K562 (cell line): ENCODE results near the gene PSORS1C1. TPM values are rescaled to one million over a fixed set of nuclear protein-coding genes. Genes with fewer than 3 reads are reported as not detected.

Experiments
- BDP1 ChIP-seq: IDR thresholded peaks from 3 replicates; pipeline ENCODE4 v1.6.1; 2011; ENCODE audit not compliant: insufficient read length, insufficient read depth
- HOMEZ ChIP-seq: fragments of 250-450 bp; sonication (Bioruptor Pico); IDR thresholded peaks from 2 replicates; pipeline ENCODE4 v1.4.0; 2020; ENCODE audit warnings: mild to moderate bottlenecking, moderate library complexity
- MECOM ChIP-seq: fragments of 250-450 bp; sonication (Bioruptor Pico); IDR thresholded peaks from 2 replicates; pipeline ENCODE4 v1.8.0; 2022; ENCODE audit warnings: inconsistent platforms
- MTA3 ChIP-seq: fragments of 450-650 bp; formaldehyde crosslinking; IDR thresholded peaks from 2 replicates; pipeline ENCODE4 v1.6.1; 2017; ENCODE audit warnings: mild to moderate bottlenecking, borderline replicate concordance
- MYBL2 ChIP-seq, 2 experiments: fragments of 450-650 bp in 1 of 2; sonication (generic) in 1 of 2; formaldehyde crosslinking in 1 of 2; IDR thresholded peaks; 2 replicates each; pipeline versions ENCODE4 v1.6.1 to v1.8.1; 2017 to 2022; ENCODE audit warnings: borderline replicate concordance in 1 of 2, inconsistent platforms in 1 of 2, low read depth in 1 of 2, mild to moderate bottlenecking in 1 of 2, missing genetic modification reagents in 1 of 2, moderate library complexity in 1 of 2
- NR2F6 ChIP-seq: fragments of 450-650 bp; formaldehyde crosslinking; IDR thresholded peaks from 2 replicates; pipeline ENCODE4 v1.4.0; 2020; ENCODE audit warnings: mild to moderate bottlenecking
- PCBP2 ChIP-seq: fragments of 200-400 bp; formaldehyde crosslinking; IDR thresholded peaks from 2 replicates; pipeline ENCODE4 v1.6.1; 2018; ENCODE audit warnings: low read length, low read depth, mild to moderate bottlenecking, moderate library complexity; ENCODE audit not compliant: poor library complexity, severe bottlenecking
- PHF8 ChIP-seq: fragments of 200-600 bp; sonication (generic); IDR thresholded peaks from 2 replicates; pipeline ENCODE4 v1.6.1; 2012; ENCODE audit warnings: mixed run types, mild to moderate bottlenecking, inconsistent platforms, low read length, moderate library complexity, borderline replicate concordance
- SMARCA5 ChIP-seq: fragments of 450-650 bp; IDR thresholded peaks from 2 replicates; pipeline ENCODE4 v1.6.1; 2016
- SMC3 ChIP-seq: conservative IDR thresholded peaks from 2 replicates; pipeline ENCODE4 v1.6.1; 2011; ENCODE audit warnings: low read depth, low read length, improper control_type of control experiment; ENCODE audit not compliant: insufficient read depth
- SRF ChIP-seq, 2 experiments: fragments of 250-450, 450-650 bp in 1 of 2; sonication (Bioruptor Pico) in 1 of 2; sonication (generic) in 1 of 2; formaldehyde crosslinking; IDR thresholded peaks; 2 replicates each; pipeline versions ENCODE4 v1.5.0 to v1.5.1; 2020 to 2022; ENCODE audit warnings: mild to moderate bottlenecking in 1 of 2, missing genetic modification reagents in 1 of 2
- TCF7L2 ChIP-seq: fragments of 150-350 bp; IDR thresholded peaks from 2 replicates; pipeline ENCODE4 v1.6.1; 2016; ENCODE audit warnings: low read depth, mild to moderate bottlenecking, low read length, moderate library complexity
- ZNF318 ChIP-seq, 2 experiments: fragments of 450-650 bp; IDR thresholded peaks; 2 replicates each; pipeline ENCODE4 v1.6.1; 2016; ENCODE audit warnings: mild to moderate bottlenecking in 2 of 2, borderline replicate concordance in 1 of 2, low read depth in 1 of 2, moderate library complexity in 1 of 2
- ZNF668 ChIP-seq: fragments of 250-450 bp; sonication (Bioruptor Pico); IDR thresholded peaks from 2 replicates; pipeline ENCODE4 v1.8.0; 2022; ENCODE audit warnings: mild to moderate bottlenecking, inconsistent platforms
- polyA plus RNA-seq, 8 experiments: library from polyadenylated mRNA; depleted of rRNA in 4 of 8; stranded (reverse) in 5 of 8; unstranded in 3 of 8; fragments of >200 nt; fragmentation: Nextera tagmentation in 2 of 8; fragmentation: Illumina TruSeq in 1 of 8; extraction: Ambion mirVana in 2 of 8; extraction: Trizol in 1 of 8; gene quantifications; 2 replicates each; pipeline versions ENCODE4 v1.2.1 to v1.2.3, GENCODE V29; 2011 to 2014; ENCODE audit warnings: inconsistent platforms in 1 of 8, missing spikeins in 1 of 8
- total RNA-seq, 7 experiments: library from RNA; depleted of rRNA in 6 of 7; stranded (reverse); fragments of >200 nt in 6 of 7; fragmentation: Illumina TruSeq in 2 of 7; extraction: Trizol in 2 of 7; gene quantifications; 2 replicates each; pipeline versions ENCODE4 v1.2.1 to v1.2.3, GENCODE V29; 2011 to 2021; ENCODE audit warnings: low replicate concordance in 1 of 7
- TF ChIP-seq, protein P1 (sequence below): fragments of 450-650 bp; formaldehyde crosslinking; IDR thresholded peaks from 2 replicates; pipeline ENCODE4 v1.4.0; 2020; ENCODE audit warnings: mild to moderate bottlenecking, mixed read lengths
- TF ChIP-seq, protein P2 (sequence below): fragments of 250-450 bp; sonication (Bioruptor Pico); IDR thresholded peaks from 2 replicates; pipeline ENCODE4 v1.8.0; 2021; ENCODE audit warnings: moderate library complexity, mild to moderate bottlenecking, inconsistent platforms

PSORS1C1 gene
- total and polyA plus RNA-seq, 9 of the 15 experiments (the other 6 are each of a cell fraction or from before 2014, with no cell fraction given), result 0.11 TPM; not detected in 8

- TF ChIP-seq HOMEZ (no peak), SRF (CRISPR knock-in tag; IDR thresholded peaks at IDR 0.05) (no peak), PHF8 (no peak), SMC3 (peak; percentile 68), NR2F6 (no peak), TCF7L2 (no peak), ZNF318 (IDR thresholded peaks at IDR 0.05; ENCODE audit: borderline replicate concordance in 1 of 2, low read depth in 1 of 2) (no peak), MYBL2 (IDR thresholded peaks at IDR 0.05; ENCODE audit: low read depth) (no peak), MYBL2 (CRISPR knock-in tag; IDR thresholded peaks at IDR 0.05; ENCODE audit: borderline replicate concordance) (no peak), MECOM (no peak), PCBP2 (no peak), MTA3 (peak; percentile 37; the same call in 1 of the 2 replicates), ZNF668 (CRISPR knock-in tag) (no peak), BDP1 (no peak), SMARCA5 (no peak)
- TF ChIP-seq, protein P1, sequence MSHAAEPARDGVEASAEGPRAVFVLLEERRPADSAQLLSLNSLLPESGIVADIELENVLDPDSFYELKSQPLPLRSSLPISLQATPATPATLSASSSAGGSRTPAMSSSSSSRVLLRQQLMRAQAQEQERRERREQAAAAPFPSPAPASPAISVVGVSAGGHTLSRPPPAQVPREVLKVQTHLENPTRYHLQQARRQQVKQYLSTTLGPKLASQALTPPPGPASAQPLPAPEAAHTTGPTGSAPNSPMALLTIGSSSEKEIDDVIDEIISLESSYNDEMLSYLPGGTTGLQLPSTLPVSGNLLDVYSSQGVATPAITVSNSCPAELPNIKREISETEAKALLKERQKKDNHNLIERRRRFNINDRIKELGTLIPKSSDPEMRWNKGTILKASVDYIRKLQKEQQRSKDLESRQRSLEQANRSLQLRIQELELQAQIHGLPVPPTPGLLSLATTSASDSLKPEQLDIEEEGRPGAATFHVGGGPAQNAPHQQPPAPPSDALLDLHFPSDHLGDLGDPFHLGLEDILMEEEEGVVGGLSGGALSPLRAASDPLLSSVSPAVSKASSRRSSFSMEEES, result no peak
- TF ChIP-seq, protein P2, sequence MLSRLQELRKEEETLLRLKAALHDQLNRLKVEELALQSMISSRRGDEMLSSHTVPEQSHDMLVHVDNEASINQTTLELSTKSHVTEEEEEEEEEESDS, result no peak
These were observed 34.8 kb upstream of the PSORS1C1 start (continued) for GRCh38 chr6:31079656-31080261.
